HepG2 (cell line): Measurements from ENCODE around the gene BRCA1. TPM values are rescaled to one million over a fixed set of nuclear protein-coding genes. Genes with fewer than 3 reads are reported as not detected.

ENCODE experiments used
- ATAC-seq: fragments of 200-7000 bp; cut with Tn5 transposase; 3 replicates; pipeline ENCODE4 v1.9.1; 2020; ENCODE audit warnings: mild to moderate bottlenecking, moderate library complexity
- BruUV-seq: library from RNA; stranded (reverse); fragments of 400-500 nt; replicated peaks from 2 replicates; lab custom pipeline; 2021; lab: Mats Ljungman, UMichigan
- CTCF ChIA-PET: fragments of 300-600 bp; formaldehyde crosslinking; extraction: SDS; loops from one replicate; lab custom pipeline; 2021; ENCODE audit warnings: low total read pairs, inconsistent platforms, low intra/inter-chr PET ratio; lab: Yijun Ruan, JAX
- POLR2A ChIA-PET: fragments of 350-600 bp; sonication (Branson Sonifier 250); formaldehyde crosslinking; loops from one replicate; lab custom pipeline; 2020; ENCODE audit warnings: antibody characterized with exemption, inconsistent platforms; lab: Yijun Ruan, JAX
- DNase-seq: peaks from one replicate; pipeline ENCODE4 v3.0.0-alpha.2; 2015; ENCODE audit warnings: low spot score
- FAIRE-seq: peaks from 3 replicates; lab custom pipeline; 2011; peaks lifted over from hg19 to GRCh38; lab: Jason Lieb, UNC
- H2AFZ ChIP-seq: one replicate; pipeline ENCODE4 v1.6.1; 2011; ENCODE audit warnings: low read length, inconsistent platforms
- H3K27ac ChIP-seq: fragments of 300-600 bp; 3 replicates; pipeline ENCODE4 v1.8.0; 2011; ENCODE audit warnings: mixed run types, mild to moderate bottlenecking, mixed read lengths, low read length, inconsistent platforms; ENCODE audit not compliant: insufficient read depth; ENCODE audit errors: extremely low read length
- H3K27me3 ChIP-seq, 2 experiments: fragments of 200-600 bp in 1 of 2; 2 replicates in 1 of 2; 3 replicates in 1 of 2; pipeline versions ENCODE4 v1.6.0 to v1.8.0; 2011; ENCODE audit warnings: low read length in 2 of 2, mild to moderate bottlenecking in 2 of 2, moderate library complexity in 2 of 2, inconsistent platforms in 1 of 2; ENCODE audit not compliant: insufficient read depth in 2 of 2, control insufficient read depth in 1 of 2
- H3K36me3 ChIP-seq, 2 experiments: fragments of 200-600 bp in 1 of 2; replicated peaks in 1 of 2; 2 replicates in 1 of 2; 3 replicates in 1 of 2; pipeline versions ENCODE4 v1.5.1 to v1.8.0; 2011; ENCODE audit warnings: low read length in 2 of 2, inconsistent platforms in 1 of 2; ENCODE audit not compliant: insufficient read depth in 2 of 2, control insufficient read depth in 1 of 2
- H3K4me1 ChIP-seq: 2 replicates; pipeline ENCODE4 v1.5.1; 2012; ENCODE audit warnings: low read length, inconsistent platforms; ENCODE audit not compliant: insufficient read depth
- H3K4me2 ChIP-seq: 2 replicates; pipeline ENCODE4 v1.6.0; 2011; ENCODE audit warnings: low read depth, low read length, inconsistent platforms
- H3K4me3 ChIP-seq, 3 experiments: fragments of 200-600 bp in 1 of 3; sonication (generic), shearing (Covaris generic) in 1 of 3; replicated peaks in 1 of 3; 2 replicates each; pipeline ENCODE4 v1.5.1; 2011 to 2016; ENCODE audit warnings: low read length in 3 of 3, inconsistent platforms in 2 of 3, low read depth in 2 of 3, mild to moderate bottlenecking in 2 of 3, control low read depth in 1 of 3, mixed read lengths in 1 of 3; ENCODE audit not compliant: insufficient read depth in 1 of 3
- H3K79me2 ChIP-seq: one replicate; pipeline ENCODE4 v1.6.1; 2011; ENCODE audit warnings: low read length, inconsistent platforms; ENCODE audit not compliant: insufficient read depth
- H3K9ac ChIP-seq: 2 replicates; pipeline ENCODE4 v1.6.0; 2011; ENCODE audit warnings: mild to moderate bottlenecking, low read depth, low read length, inconsistent platforms; ENCODE audit not compliant: insufficient read depth
- H3K9me3 ChIP-seq: 2 replicates; pipeline ENCODE4 v1.5.1; 2012; ENCODE audit warnings: mild to moderate bottlenecking, low read length
- H4K20me1 ChIP-seq: 2 replicates; pipeline ENCODE4 v1.6.0; 2011; ENCODE audit warnings: inconsistent platforms, mild to moderate bottlenecking, low read length, moderate library complexity; ENCODE audit not compliant: insufficient read depth
- ATF5 ChIP-seq: sonication (generic); formaldehyde crosslinking; IDR thresholded peaks from 2 replicates; pipeline ENCODE4 v1.4.0; 2020; ENCODE audit warnings: mild to moderate bottlenecking, low read depth, missing genetic modification reagents
- CCAR2 ChIP-seq: fragments of 200-400 bp; formaldehyde crosslinking; optimal IDR thresholded peaks from 2 replicates; pipeline ENCODE3; 2018; ENCODE audit warnings: low read depth, mild to moderate bottlenecking, low read length, moderate library complexity
- ETS1 ChIP-seq: sonication (generic); formaldehyde crosslinking; IDR thresholded peaks from 2 replicates; pipeline ENCODE4 v1.4.0; 2020; ENCODE audit warnings: missing genetic modification reagents
- NCOA1 ChIP-seq: sonication (generic); formaldehyde crosslinking; IDR thresholded peaks from 2 replicates; pipeline ENCODE4 v1.9.0; 2021; ENCODE audit warnings: missing genetic modification reagents
- NCOA5 ChIP-seq: sonication (generic); formaldehyde crosslinking; IDR thresholded peaks from 2 replicates; pipeline ENCODE4 v1.4.0; 2020; ENCODE audit warnings: missing genetic modification reagents
- NFKBIZ ChIP-seq: IDR thresholded peaks from 2 replicates; pipeline ENCODE4 v1.6.1; 2018; ENCODE audit warnings: missing genetic modification reagents, missing compliant biosample characterization
- NPAS2 ChIP-seq: sonication (generic); formaldehyde crosslinking; IDR thresholded peaks from 2 replicates; pipeline ENCODE4 v1.8.0; 2022; ENCODE audit warnings: mild to moderate bottlenecking, missing genetic modification reagents, borderline replicate concordance
- POLR2A ChIP-seq, 2 experiments: IDR thresholded peaks; 2 replicates each; pipeline ENCODE4 v1.6.1; 2011; ENCODE audit warnings: low read depth in 2 of 2, low read length in 2 of 2, mild to moderate bottlenecking in 1 of 2, moderate library complexity in 1 of 2; ENCODE audit not compliant: insufficient read depth in 1 of 2
- SIX1 ChIP-seq: sonication (generic); formaldehyde crosslinking; IDR thresholded peaks from 2 replicates; pipeline ENCODE4 v1.4.0; 2020; ENCODE audit warnings: missing genetic modification reagents, borderline replicate concordance
- TBX2 ChIP-seq: sonication (generic); formaldehyde crosslinking; IDR thresholded peaks from 2 replicates; pipeline ENCODE4 v1.5.0; 2020; ENCODE audit warnings: missing genetic modification reagents, mild to moderate bottlenecking, borderline replicate concordance
- TIGD3 ChIP-seq: sonication (generic); formaldehyde crosslinking; IDR thresholded peaks from 2 replicates; pipeline ENCODE4 v1.5.1; 2020; ENCODE audit warnings: mild to moderate bottlenecking, missing genetic modification reagents, borderline replicate concordance
- ZC3H4 ChIP-seq: sonication (generic); formaldehyde crosslinking; IDR thresholded peaks from 2 replicates; pipeline ENCODE4 v1.4.0; 2020; ENCODE audit warnings: missing genetic modification reagents, borderline replicate concordance
- ZNF333 ChIP-seq: sonication (generic); formaldehyde crosslinking; IDR thresholded peaks from 2 replicates; pipeline ENCODE4 v1.4.0; 2020; ENCODE audit warnings: mild to moderate bottlenecking, missing genetic modification reagents, borderline replicate concordance
- ZNF441 ChIP-seq: sonication (generic); formaldehyde crosslinking; IDR thresholded peaks from 2 replicates; pipeline ENCODE4 v1.7.0; 2021; ENCODE audit warnings: missing genetic modification reagents, borderline replicate concordance
- ZNF549 ChIP-seq: sonication (generic); formaldehyde crosslinking; IDR thresholded peaks from 2 replicates; pipeline ENCODE4 v1.5.0; 2020; ENCODE audit warnings: missing genetic modification reagents
- ZNF652 ChIP-seq: IDR thresholded peaks from 2 replicates; pipeline ENCODE4 v1.6.1; 2016; ENCODE audit warnings: low read depth, borderline replicate concordance
- ZNF782 ChIP-seq: sonication (generic); formaldehyde crosslinking; IDR thresholded peaks from 2 replicates; pipeline ENCODE4 v1.4.0; 2020; ENCODE audit warnings: missing genetic modification reagents, mild to moderate bottlenecking, borderline replicate concordance
- WGBS: methylation state at CpG from one replicate; pipeline ENCODE4 v1.1.6; 2017; ENCODE audit warnings: low lambda C conversion rate; 5-methylcytosine and 5-hydroxymethylcytosine counted together
- in situ Hi-C: cut with HindIII; loops from 2 replicates; pipeline ENCODE4 v1.10.0; 2017; ENCODE audit warnings: low pct_unique_long_range_greater_than_20kb; ENCODE audit not compliant: extremely low pct_ligation_motif_present
- intact Hi-C: fragments of 100-400 bp; cut with micrococcal nuclease; formaldehyde crosslinking; loops from one replicate; pipeline ENCODE4 v1.10.0; 2022; ENCODE audit not compliant: unreplicated experiment
- polyA plus RNA-seq, 8 experiments: library from polyadenylated mRNA; depleted of rRNA in 3 of 8; stranded (reverse) in 7 of 8; unstranded in 1 of 8; fragments of >200 nt; fragmentation: Illumina TruSeq in 4 of 8; extraction: Trizol in 4 of 8; gene quantifications; 2 replicates each; pipeline versions ENCODE4 v1.2.1 to v1.2.3, GENCODE V29; 2011 to 2016; ENCODE audit warnings: low read depth in 4 of 8, missing spikeins in 1 of 8, mixed read lengths in 1 of 8; ENCODE audit not compliant: insufficient read depth in 1 of 8
- total RNA-seq, 5 experiments: library from RNA; depleted of rRNA; stranded (reverse); fragments of >200 nt; fragmentation: Illumina TruSeq; extraction: Trizol; gene quantifications; 2 replicates each; pipeline ENCODE4 v1.2.3, GENCODE V29; 2016; ENCODE audit warnings: low read depth in 1 of 5
- TF ChIP-seq, protein P1 (sequence below): sonication (generic); formaldehyde crosslinking; IDR thresholded peaks from 2 replicates; pipeline ENCODE4 v1.8.1; 2022; ENCODE audit warnings: mild to moderate bottlenecking, missing genetic modification reagents
- TF ChIP-seq, protein P2 (sequence below): sonication (generic); formaldehyde crosslinking; IDR thresholded peaks from 2 replicates; pipeline ENCODE4 v1.9.0; 2021; ENCODE audit warnings: missing genetic modification reagents, borderline replicate concordance

The BRCA1 gene
- total and polyA plus RNA-seq, 2 of the 13 experiments (the other 11 are each of a cell fraction or from before 2014, with no cell fraction given), result 13.3 to 37.5 TPM

DNA sequence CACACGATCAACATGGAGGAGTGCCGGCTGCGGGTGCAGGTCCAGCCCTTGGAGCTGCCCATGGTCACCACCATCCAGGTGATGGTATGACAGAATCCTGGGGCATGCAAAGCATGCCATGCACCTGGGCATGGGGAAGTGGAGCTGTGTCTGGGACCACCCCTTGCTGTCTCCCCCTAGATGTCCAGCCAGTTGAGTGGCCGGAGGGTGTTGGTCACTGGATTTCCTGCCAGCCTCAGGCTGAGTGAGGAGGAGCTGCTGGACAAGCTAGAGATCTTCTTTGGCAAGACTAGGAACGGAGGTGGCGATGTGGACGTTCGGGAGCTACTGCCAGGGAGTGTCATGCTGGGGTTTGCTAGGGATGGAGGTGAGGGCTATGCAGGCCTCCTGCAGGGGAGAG lies 111.9 kb downstream of the BRCA1 start:
- Histone ChIP-seq H3K4me2 (no peak overlapping the region), H3K36me3 (peaks cover 25 to 48% of the 10 kb centered on the region in 2 experiments), H3K27me3 (no peaks in the 10 kb centered on the region), H3K9me3 (no peaks in the 10 kb centered on the region), H3K79me2 (peaks cover 4% of the 10 kb centered on the region), H3K27ac (no peak overlapping the region), H4K20me1 (no peaks in the 10 kb centered on the region), H3K4me1 (peaks cover 71% of the 10 kb centered on the region), H2AFZ (no peak overlapping the region), H3K4me3 (no peak overlapping the region), H3K9ac (no peak overlapping the region)
- intact Hi-C loops, result no loop called here
- no peak for DNase-seq
- FAIRE-seq, result no peak
- BruUV-seq, result no TSS peak
- ChIA-PET CTCF (no interaction called here), POLR2A (interaction anchor here (3.5 to 8.3 kb wide), 2 partner anchors 12 to 15 kb away, joined by 16 to 162 read pairs; partner anchors contain the start of genes RND2 and RPL27)
- in situ Hi-C loops, result no loop called here
- 98% methylated on average over 6 of the region's 8 CpGs for WGBS
- no peak for ATAC-seq
- no peak for TF ChIP-seq NFKBIZ (CRISPR knock-in tag)
- no peak for TF ChIP-seq ZNF441
- TF ChIP-seq TBX2 (CRISPR knock-in tag), result peak; percentile 28; the same call in 1 of the 2 replicates
- TF ChIP-seq ZNF782 (CRISPR knock-in tag), result no peak
- no peak for TF ChIP-seq ETS1 (CRISPR knock-in tag)
- TF ChIP-seq ZC3H4 (CRISPR knock-in tag), result no peak
- no peak for TF ChIP-seq ZNF549 (CRISPR knock-in tag)
- TF ChIP-seq NPAS2 (CRISPR knock-in tag), result no peak
- TF ChIP-seq ZNF652 (CRISPR knock-in tag), result no peak
- TF ChIP-seq NCOA5 (CRISPR knock-in tag), result no peak
- TF ChIP-seq CCAR2, result no peak
- no peak for TF ChIP-seq ATF5
- no peak for TF ChIP-seq TIGD3 (CRISPR knock-in tag)
- 0 out of 2 replicates have a peak, but pooled peaks have one; percentile 42 for TF ChIP-seq NCOA1
- TF ChIP-seq SIX1 (CRISPR knock-in tag), result no peak
- TF ChIP-seq, protein P1, sequence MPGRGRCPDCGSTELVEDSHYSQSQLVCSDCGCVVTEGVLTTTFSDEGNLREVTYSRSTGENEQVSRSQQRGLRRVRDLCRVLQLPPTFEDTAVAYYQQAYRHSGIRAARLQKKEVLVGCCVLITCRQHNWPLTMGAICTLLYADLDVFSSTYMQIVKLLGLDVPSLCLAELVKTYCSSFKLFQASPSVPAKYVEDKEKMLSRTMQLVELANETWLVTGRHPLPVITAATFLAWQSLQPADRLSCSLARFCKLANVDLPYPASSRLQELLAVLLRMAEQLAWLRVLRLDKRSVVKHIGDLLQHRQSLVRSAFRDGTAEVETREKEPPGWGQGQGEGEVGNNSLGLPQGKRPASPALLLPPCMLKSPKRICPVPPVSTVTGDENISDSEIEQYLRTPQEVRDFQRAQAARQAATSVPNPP (CRISPR knock-in tag), result no peak
- no peak for TF ChIP-seq ZNF333 (CRISPR knock-in tag)
- peak in 1 of 2 experiments; percentile 16; a peak in 1 of 4 replicates for TF ChIP-seq POLR2A (IDR thresholded peaks at IDR 0.05; ENCODE audit: insufficient read depth in 1 of 2, low read depth in 2 of 2, low read length in 2 of 2)
- TF ChIP-seq, protein P2, sequence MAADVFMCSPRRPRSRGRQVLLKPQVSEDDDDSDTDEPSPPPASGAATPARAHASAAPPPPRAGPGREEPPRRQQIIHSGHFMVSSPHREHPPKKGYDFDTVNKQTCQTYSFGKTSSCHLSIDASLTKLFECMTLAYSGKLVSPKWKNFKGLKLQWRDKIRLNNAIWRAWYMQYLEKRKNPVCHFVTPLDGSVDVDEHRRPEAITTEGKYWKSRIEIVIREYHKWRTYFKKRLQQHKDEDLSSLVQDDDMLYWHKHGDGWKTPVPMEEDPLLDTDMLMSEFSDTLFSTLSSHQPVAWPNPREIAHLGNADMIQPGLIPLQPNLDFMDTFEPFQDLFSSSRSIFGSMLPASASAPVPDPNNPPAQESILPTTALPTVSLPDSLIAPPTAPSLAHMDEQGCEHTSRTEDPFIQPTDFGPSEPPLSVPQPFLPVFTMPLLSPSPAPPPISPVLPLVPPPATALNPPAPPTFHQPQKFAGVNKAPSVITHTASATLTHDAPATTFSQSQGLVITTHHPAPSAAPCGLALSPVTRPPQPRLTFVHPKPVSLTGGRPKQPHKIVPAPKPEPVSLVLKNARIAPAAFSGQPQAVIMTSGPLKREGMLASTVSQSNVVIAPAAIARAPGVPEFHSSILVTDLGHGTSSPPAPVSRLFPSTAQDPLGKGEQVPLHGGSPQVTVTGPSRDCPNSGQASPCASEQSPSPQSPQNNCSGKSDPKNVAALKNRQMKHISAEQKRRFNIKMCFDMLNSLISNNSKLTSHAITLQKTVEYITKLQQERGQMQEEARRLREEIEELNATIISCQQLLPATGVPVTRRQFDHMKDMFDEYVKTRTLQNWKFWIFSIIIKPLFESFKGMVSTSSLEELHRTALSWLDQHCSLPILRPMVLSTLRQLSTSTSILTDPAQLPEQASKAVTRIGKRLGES (CRISPR knock-in tag), result no peak
